Endothelial cell (in vitro differentiated cells): Measurements from ENCODE around the gene CNIH3. TPM values are rescaled to one million over a fixed set of nuclear protein-coding genes. Genes with fewer than 3 reads are reported as not detected.

ENCODE experiments used
- DNase-seq: peaks from one replicate; pipeline ENCODE4 v3.0.0; 2021; ENCODE audit warnings: low spot score
- H3K27ac Mint-ChIP-seq: one replicate; pipeline ENCODE4 v1.8.0; 2021; ENCODE audit warnings: mixed read lengths, inconsistent platforms; ENCODE audit not compliant: unreplicated experiment
- H3K27me3 Mint-ChIP-seq: one replicate; pipeline ENCODE4 v1.8.0; 2021; ENCODE audit warnings: mild to moderate bottlenecking, moderate library complexity, mixed read lengths, inconsistent platforms; ENCODE audit not compliant: unreplicated experiment
- H3K36me3 Mint-ChIP-seq: one replicate; pipeline ENCODE4 v1.8.0; 2021; ENCODE audit warnings: mild to moderate bottlenecking, low read depth, mixed read lengths, inconsistent platforms; ENCODE audit not compliant: unreplicated experiment
- H3K4me1 Mint-ChIP-seq: one replicate; pipeline ENCODE4 v1.8.0; 2021; ENCODE audit warnings: mild to moderate bottlenecking, mixed read lengths, inconsistent platforms; ENCODE audit not compliant: unreplicated experiment
- H3K4me3 Mint-ChIP-seq: one replicate; pipeline ENCODE4 v1.8.0; 2021; ENCODE audit warnings: mild to moderate bottlenecking, mixed read lengths, inconsistent platforms; ENCODE audit not compliant: unreplicated experiment
- H3K9me3 Mint-ChIP-seq: one replicate; pipeline ENCODE4 v1.8.0; 2021; ENCODE audit warnings: mixed read lengths, inconsistent platforms; ENCODE audit not compliant: unreplicated experiment
- CTCF ChIP-seq: fragments of 200-600 bp; sonication (generic); IDR thresholded peaks from one replicate; pipeline ENCODE4 v1.5.0; 2021; ENCODE audit warnings: antibody characterized with exemption; ENCODE audit not compliant: unreplicated experiment
- total RNA-seq: library from RNA; stranded (reverse); fragmentation: NEBNext Ultra II Directional; extraction: Animal tissue kit (Norgen Biotek cat#: 25700); gene quantifications from one replicate; pipeline ENCODE4 v1.2.1, GENCODE V29; 2021; ENCODE audit not compliant: unreplicated experiment

The CNIH3 gene
- total RNA-seq, 1 donor from 2014 or later: 4.7 TPM

- H3K4me3 Mint-ChIP-seq: no peak overlapping the region
- no peaks in the 10 kb centered on the region for H3K9me3 Mint-ChIP-seq
- DNase-seq: no peak
- H3K4me1 Mint-ChIP-seq: peaks cover 14% of the 10 kb centered on the region
- H3K27ac Mint-ChIP-seq: no peak overlapping the region
- no peaks in the 10 kb centered on the region for H3K36me3 Mint-ChIP-seq
- H3K27me3 Mint-ChIP-seq: no peaks in the 10 kb centered on the region
- TF ChIP-seq CTCF: no peak
Observed at GRCh38 chr1:224777180-224777579, 161.1 kb downstream of the CNIH3 start.

- no peak for DNase-seq
- H3K9me3 Mint-ChIP-seq: no peaks in the 10 kb centered on the region
- no peak overlapping the region for H3K27ac Mint-ChIP-seq
- peaks cover 34% of the 10 kb centered on the region for H3K4me1 Mint-ChIP-seq
- H3K27me3 Mint-ChIP-seq: no peaks in the 10 kb centered on the region
- no peak for TF ChIP-seq CTCF
- H3K36me3 Mint-ChIP-seq: no peaks in the 10 kb centered on the region
- no peak overlapping the region for H3K4me3 Mint-ChIP-seq
Observed at GRCh38 chr1:224779536-224779935, 163.4 kb downstream of the CNIH3 start.

- Mint-ChIP-seq H3K4me1 (peaks cover 43% of the 10 kb centered on the region), H3K27me3 (no peaks in the 10 kb centered on the region), H3K27ac (no peak overlapping the region), H3K4me3 (no peak overlapping the region), H3K36me3 (no peaks in the 10 kb centered on the region), H3K9me3 (no peaks in the 10 kb centered on the region)
- TF ChIP-seq CTCF: no peak
- no peak for DNase-seq
Observed at GRCh38 chr1:224780736-224781135, 164.6 kb downstream of the CNIH3 start.

GRCh38 chr1:224781800-224782199 lies 165.7 kb downstream of the CNIH3 start:
- Mint-ChIP-seq H3K36me3 (no peaks in the 10 kb centered on the region), H3K4me3 (no peak overlapping the region), H3K27ac (no peak overlapping the region), H3K27me3 (no peaks in the 10 kb centered on the region), H3K9me3 (peaks cover under 1% of the 10 kb centered on the region), H3K4me1 (peaks cover 45% of the 10 kb centered on the region)
- DNase-seq: no peak
- TF ChIP-seq CTCF: no peak

- peaks cover 6% of the 10 kb centered on the region for H3K27me3 Mint-ChIP-seq
- peaks cover 4% of the 10 kb centered on the region for H3K9me3 Mint-ChIP-seq
- peak overlapping the region; percentile 94 for H3K27ac Mint-ChIP-seq
- no peak for DNase-seq
- no peak overlapping the region for H3K4me3 Mint-ChIP-seq
- TF ChIP-seq CTCF: no peak
- no peaks in the 10 kb centered on the region for H3K36me3 Mint-ChIP-seq
- peaks cover 45% of the 10 kb centered on the region for H3K4me1 Mint-ChIP-seq
Observed at GRCh38 chr1:224782281-224783000, 166.3 kb downstream of the CNIH3 start.
